Fibroblast of the aortic adventitia (primary cell): ENCODE results near the gene PKNOX2. TPM values are rescaled to one million over a fixed set of nuclear protein-coding genes. Genes with fewer than 3 reads are reported as not detected.

Experiments
- DNase-seq: peaks from one replicate; pipeline ENCODE4 v3.0.0-alpha.2; 2010; ENCODE audit warnings: low read depth
- H3K4me3 ChIP-seq: 2 replicates; pipeline ENCODE4 v1.5.1; 2011; ENCODE audit warnings: low read depth, mild to moderate bottlenecking, control low read depth, low read length, moderate library complexity
- total RNA-seq: library from RNA; depleted of rRNA; stranded (reverse); fragments of >200 nt; gene quantifications from 2 replicates; pipeline ENCODE4 v1.2.3, GENCODE V29; 2012; ENCODE audit warnings: low replicate concordance
- TF ChIP-seq, protein P1 (sequence below): IDR thresholded peaks from 2 replicates; pipeline ENCODE4 v1.5.1; 2011; ENCODE audit warnings: mild to moderate bottlenecking, low read length, control low read depth, inconsistent platforms; ENCODE audit not compliant: insufficient read depth

PKNOX2 gene
- total RNA-seq, 1 donor, result 2.0 TPM

- TF ChIP-seq, protein P1, sequence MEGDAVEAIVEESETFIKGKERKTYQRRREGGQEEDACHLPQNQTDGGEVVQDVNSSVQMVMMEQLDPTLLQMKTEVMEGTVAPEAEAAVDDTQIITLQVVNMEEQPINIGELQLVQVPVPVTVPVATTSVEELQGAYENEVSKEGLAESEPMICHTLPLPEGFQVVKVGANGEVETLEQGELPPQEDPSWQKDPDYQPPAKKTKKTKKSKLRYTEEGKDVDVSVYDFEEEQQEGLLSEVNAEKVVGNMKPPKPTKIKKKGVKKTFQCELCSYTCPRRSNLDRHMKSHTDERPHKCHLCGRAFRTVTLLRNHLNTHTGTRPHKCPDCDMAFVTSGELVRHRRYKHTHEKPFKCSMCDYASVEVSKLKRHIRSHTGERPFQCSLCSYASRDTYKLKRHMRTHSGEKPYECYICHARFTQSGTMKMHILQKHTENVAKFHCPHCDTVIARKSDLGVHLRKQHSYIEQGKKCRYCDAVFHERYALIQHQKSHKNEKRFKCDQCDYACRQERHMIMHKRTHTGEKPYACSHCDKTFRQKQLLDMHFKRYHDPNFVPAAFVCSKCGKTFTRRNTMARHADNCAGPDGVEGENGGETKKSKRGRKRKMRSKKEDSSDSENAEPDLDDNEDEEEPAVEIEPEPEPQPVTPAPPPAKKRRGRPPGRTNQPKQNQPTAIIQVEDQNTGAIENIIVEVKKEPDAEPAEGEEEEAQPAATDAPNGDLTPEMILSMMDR, result no peak
- no peak for DNase-seq
- no peak overlapping the region for H3K4me3 ChIP-seq
Observed at GRCh38 chr11:125290263-125290662, 125.7 kb downstream of the PKNOX2 start.

DNA sequence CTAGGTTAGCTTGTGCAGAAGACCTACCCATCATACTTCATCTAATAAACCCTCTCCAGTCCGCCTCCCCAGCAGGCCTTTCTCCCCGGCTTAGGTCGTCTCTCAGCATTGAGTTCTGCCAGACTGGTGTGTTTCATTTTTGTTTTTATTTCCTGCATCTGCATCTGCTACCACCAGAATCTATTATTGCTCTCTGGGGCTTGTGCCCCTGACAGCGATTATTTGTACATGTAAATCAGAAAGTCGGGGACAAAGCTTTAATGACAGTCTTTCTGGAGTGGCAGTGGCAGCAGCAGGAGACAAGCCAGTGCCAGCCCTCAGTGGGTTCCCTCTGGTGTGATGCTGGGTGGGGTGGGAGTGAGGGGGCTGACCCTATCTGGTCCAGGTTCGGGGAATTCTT is 127.5 kb downstream of the PKNOX2 start:
- TF ChIP-seq, protein P1, result no peak
- no peak overlapping the region for H3K4me3 ChIP-seq
- DNase-seq, result no peak

DNA sequence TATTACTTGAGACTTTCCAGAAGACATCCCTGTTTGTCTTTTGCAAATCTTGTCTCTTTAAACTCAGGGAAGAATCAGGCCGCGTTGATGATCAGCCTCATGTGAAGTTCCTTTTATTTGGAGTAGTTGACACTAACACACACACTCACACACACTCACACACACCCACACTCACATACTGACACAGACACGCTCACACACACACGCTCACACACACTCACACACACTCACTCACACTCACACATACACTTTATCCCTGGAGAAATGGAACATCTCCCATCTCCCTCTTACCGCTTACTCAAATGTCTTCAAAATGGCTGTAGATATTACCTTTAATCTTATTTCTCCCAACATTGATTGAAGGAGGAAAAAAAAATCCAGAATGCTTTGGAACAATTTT is 129.0 kb downstream of the PKNOX2 start:
- TF ChIP-seq, protein P1, result no peak
- no peak for DNase-seq
- H3K4me3 ChIP-seq, result no peak overlapping the region

GRCh38 chr11:125295931-125296330 is 131.4 kb downstream of the PKNOX2 start:
- DNase-seq, result peak; percentile 37
- TF ChIP-seq, protein P1, result no peak
- H3K4me3 ChIP-seq, result no peak overlapping the region

- TF ChIP-seq, protein P1, result no peak
- H3K4me3 ChIP-seq, result no peak overlapping the region
- DNase-seq, result no peak
Observed at GRCh38 chr11:125297346-125297915, 132.9 kb downstream of the PKNOX2 start.

- TF ChIP-seq, protein P1, result no peak
- DNase-seq, result no peak
- no peak overlapping the region for H3K4me3 ChIP-seq
Observed at GRCh38 chr11:125299061-125299615, 134.6 kb downstream of the PKNOX2 start.

GRCh38 chr11:125299821-125300220 is 135.3 kb downstream of the PKNOX2 start:
- H3K4me3 ChIP-seq, result no peak overlapping the region
- no peak for DNase-seq
- TF ChIP-seq, protein P1, result no peak
